Activated naive CD4-positive, alpha-beta T cell treated with Interleukin-2 at 50 U/mL for 16 hours (primary cell): Measurements from ENCODE around the gene DTX3.
"Not testable (repeated sequence)": the region's sequence is repeated elsewhere in the genome, so short reads cannot be mapped to it uniquely, and the experiment has no call there.

Experiments used
- DNase-seq: peaks from one replicate; pipeline ENCODE4 v3.0.0-alpha.2; 2020

DTX3 gene

GRCh38 chr12:57583008-57583831 is 21.4 kb upstream of the DTX3 start:
- DNase-seq = peak; percentile 62

GRCh38 chr12:57584050-57584449 is 20.6 kb upstream of the DTX3 start:
- DNase-seq = no peak

GRCh38 chr12:57584690-57585089 is 19.9 kb upstream of the DTX3 start:
- DNase-seq = no peak

GRCh38 chr12:57585156-57585555 is 19.5 kb upstream of the DTX3 start:
- no peak for DNase-seq

GRCh38 chr12:57586128-57586527 is 18.5 kb upstream of the DTX3 start:
- no peak for DNase-seq

GRCh38 chr12:57586832-57587429 is 17.7 kb upstream of the DTX3 start:
- no peak for DNase-seq

GRCh38 chr12:57588951-57589610 is 15.5 kb upstream of the DTX3 start:
- not testable (repeated sequence) for DNase-seq

GRCh38 chr12:57590479-57590863 is 14.2 kb upstream of the DTX3 start:
- DNase-seq = no peak

- peak; percentile 81 for DNase-seq
These were observed 13.5 kb upstream of the DTX3 start, which contains the start of gene PIP4K2C for GRCh38 chr12:57590864-57591781. TSS of gene PIP4K2C (plus strand) at chr12:57591192. CDS start at chr12:57591290, 98 bp downstream.

GRCh38 chr12:57591782-57592325 is 12.8 kb upstream of the DTX3 start:
- no peak for DNase-seq

GRCh38 chr12:57592551-57593165 is 12.0 kb upstream of the DTX3 start:
- DNase-seq = no peak

- no peak for DNase-seq
These were observed 11.4 kb upstream of the DTX3 start for GRCh38 chr12:57593187-57593586.

- no peak for DNase-seq
These were observed 4.2 kb upstream of the DTX3 start for GRCh38 chr12:57600395-57600794.

- no peak for DNase-seq
These were observed 2.1 kb upstream of the DTX3 start for GRCh38 chr12:57602544-57602943.

- no peak for DNase-seq
These were observed 1.3 kb upstream of the DTX3 start for GRCh38 chr12:57603324-57603723.

GRCh38 chr12:57603815-57604453 is 690 bp upstream of the DTX3 start:
- DNase-seq = no peak

GRCh38 chr12:57604992-57605810 is 577 bp downstream of the DTX3 start:
- DNase-seq = no peak

- DNase-seq = no peak
These were observed 1.2 kb downstream of the DTX3 start for GRCh38 chr12:57605811-57606311.

- DNase-seq = no peak
These were observed 1.8 kb downstream of the DTX3 start for GRCh38 chr12:57606399-57606798.

- no peak for DNase-seq
These were observed 2.2 kb downstream of the DTX3 start for GRCh38 chr12:57606821-57607220.
